Measurements from ENCODE around the gene TMEM248.
"Not testable (repeated sequence)": the region's sequence is repeated elsewhere in the genome, so short reads cannot be mapped to it uniquely, and the experiment has no call there.

TMEM248 gene

GRCh38 chr7:66886152-66886551 is 34.9 kb upstream of the TMEM248 start:
- H3K4me3 ChIP-seq (ENCODE audit: low read depth, low read length), result no peak overlapping the region
- TF ChIP-seq, protein P1, sequence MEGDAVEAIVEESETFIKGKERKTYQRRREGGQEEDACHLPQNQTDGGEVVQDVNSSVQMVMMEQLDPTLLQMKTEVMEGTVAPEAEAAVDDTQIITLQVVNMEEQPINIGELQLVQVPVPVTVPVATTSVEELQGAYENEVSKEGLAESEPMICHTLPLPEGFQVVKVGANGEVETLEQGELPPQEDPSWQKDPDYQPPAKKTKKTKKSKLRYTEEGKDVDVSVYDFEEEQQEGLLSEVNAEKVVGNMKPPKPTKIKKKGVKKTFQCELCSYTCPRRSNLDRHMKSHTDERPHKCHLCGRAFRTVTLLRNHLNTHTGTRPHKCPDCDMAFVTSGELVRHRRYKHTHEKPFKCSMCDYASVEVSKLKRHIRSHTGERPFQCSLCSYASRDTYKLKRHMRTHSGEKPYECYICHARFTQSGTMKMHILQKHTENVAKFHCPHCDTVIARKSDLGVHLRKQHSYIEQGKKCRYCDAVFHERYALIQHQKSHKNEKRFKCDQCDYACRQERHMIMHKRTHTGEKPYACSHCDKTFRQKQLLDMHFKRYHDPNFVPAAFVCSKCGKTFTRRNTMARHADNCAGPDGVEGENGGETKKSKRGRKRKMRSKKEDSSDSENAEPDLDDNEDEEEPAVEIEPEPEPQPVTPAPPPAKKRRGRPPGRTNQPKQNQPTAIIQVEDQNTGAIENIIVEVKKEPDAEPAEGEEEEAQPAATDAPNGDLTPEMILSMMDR (IDR thresholded peaks at IDR 0.05; ENCODE audit: low read depth, low read length), result no peak

DNA sequence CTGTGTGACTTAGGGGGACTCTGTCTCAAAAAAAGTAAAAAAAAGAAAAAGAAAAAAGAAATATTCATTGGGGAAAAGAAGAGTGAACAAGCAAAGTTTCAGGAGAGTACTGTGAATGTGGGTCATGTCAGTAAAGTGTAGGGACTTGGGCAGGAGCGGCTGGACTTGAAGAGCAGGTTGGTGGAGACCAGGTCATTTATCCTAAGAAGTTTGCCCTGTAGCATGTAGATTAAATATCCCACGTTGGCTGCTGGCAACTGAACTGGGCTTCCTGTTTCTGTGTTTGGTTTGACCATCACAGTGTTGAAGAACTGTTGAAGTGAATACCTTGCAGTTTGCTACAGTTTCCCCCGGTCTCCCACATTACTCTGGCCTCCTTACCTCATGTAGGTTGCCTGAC is 32.8 kb upstream of the TMEM248 start:
- not testable (repeated sequence) for H3K4me3 ChIP-seq (ENCODE audit: low read depth, low read length)

GRCh38 chr7:66894463-66895080 is 26.5 kb upstream of the TMEM248 start:
- H3K4me3 ChIP-seq (ENCODE audit: low read depth, low read length), result no peak overlapping the region
- TF ChIP-seq, protein P1 (IDR thresholded peaks at IDR 0.05; ENCODE audit: low read depth, low read length), result no peak

DNA sequence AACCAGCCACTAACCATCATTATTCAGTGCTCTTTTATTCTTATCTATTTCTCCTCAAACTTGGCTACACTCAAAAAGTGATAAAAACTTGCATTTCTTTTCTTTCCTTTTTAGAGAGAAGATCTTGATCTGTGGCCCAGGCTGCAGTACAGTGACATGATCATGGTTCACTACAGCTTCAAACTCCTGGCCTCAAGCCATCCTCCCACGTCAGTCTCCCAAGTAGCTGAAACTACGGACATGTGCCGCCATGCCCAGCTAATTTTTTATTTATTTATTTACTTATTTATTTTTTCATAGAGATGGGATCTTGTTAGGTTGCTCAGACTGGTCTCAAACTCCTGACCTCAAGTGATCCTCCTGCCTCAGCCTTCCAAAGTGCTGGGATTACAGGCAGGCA is 24.6 kb upstream of the TMEM248 start:
- no peak overlapping the region for H3K4me3 ChIP-seq (ENCODE audit: low read depth, low read length)
- TF ChIP-seq, protein P1 (IDR thresholded peaks at IDR 0.05; ENCODE audit: low read depth, low read length), result no peak

DNA sequence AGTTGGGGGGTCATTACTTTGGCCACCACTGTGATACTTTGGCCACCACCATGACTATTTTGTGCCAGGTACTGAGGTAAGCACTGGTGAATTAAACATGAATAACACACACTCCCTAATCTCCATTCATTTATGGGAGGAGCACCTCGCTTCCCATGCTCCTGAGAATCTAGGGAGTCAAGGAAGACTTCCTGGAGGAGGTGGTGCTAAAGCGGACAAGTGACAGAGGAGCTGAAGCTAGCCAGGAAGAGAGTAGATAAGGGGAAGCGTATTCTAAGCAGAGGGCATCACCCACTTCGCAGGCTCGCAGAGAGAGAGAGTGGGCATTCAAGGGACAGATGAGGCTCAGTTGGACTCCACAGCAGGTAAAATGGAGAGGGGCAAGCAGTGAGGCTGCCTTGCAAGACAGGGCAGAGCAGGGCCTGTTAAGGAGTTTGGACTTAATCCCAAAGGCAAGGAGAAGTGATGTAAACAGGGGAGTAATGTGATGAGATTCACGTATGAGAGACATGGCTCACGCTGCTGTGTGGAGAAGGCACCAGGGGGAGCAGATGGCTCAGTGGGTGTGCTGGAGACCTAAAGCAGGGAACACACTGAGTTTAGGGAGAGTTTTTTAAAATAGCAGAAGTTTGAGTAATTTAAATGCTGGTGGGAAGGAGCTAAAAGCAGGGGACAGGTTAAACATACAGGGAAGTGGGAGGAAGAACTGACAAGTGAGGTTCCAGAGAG is 21.3 kb upstream of the TMEM248 start:
- TF ChIP-seq, protein P1 (IDR thresholded peaks at IDR 0.05; ENCODE audit: low read depth, low read length), result no peak
- H3K4me3 ChIP-seq (ENCODE audit: low read depth, low read length), result no peak overlapping the region

- H3K4me3 ChIP-seq (ENCODE audit: low read depth, low read length), result no peak overlapping the region
- TF ChIP-seq, protein P1 (IDR thresholded peaks at IDR 0.05; ENCODE audit: low read depth, low read length), result no peak
These were observed 18.8 kb upstream of the TMEM248 start for GRCh38 chr7:66901941-66902843.

DNA sequence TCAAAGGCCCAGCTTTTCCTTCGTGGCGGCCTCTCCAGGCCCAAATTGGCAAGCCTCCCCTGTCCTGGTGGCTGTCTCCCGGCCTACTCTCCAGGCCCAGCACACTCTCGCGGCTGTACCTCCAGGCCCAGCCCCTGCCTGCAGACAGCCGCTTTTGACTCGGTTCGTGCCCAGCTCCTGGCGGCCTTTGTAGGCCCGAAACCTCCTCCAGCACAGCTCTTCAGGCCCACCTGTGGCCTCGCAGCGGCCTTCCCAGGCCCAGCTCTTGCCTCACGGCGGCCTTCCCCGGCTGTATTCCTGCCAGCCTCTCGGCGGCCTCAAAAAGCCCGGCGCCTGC is 18.2 kb upstream of the TMEM248 start:
- H3K4me3 ChIP-seq (ENCODE audit: low read depth, low read length), result no peak overlapping the region
- TF ChIP-seq, protein P1 (IDR thresholded peaks at IDR 0.05; ENCODE audit: low read depth, low read length), result no peak
